Karpas-422 (cell line): Measurements from ENCODE around the gene PTP4A1. TPM values are rescaled to one million over a fixed set of nuclear protein-coding genes. Genes with fewer than 3 reads are reported as not detected.
A peak's percentile ranks its signal among the peaks of the same experiment; 100 is the strongest.

ENCODE experiments used
- DNase-seq: peaks from one replicate; pipeline ENCODE4 v3.0.0-alpha.2; 2015
- H2AFZ ChIP-seq: fragments of 200-600 bp; sonication (generic); 2 replicates; pipeline ENCODE4 v1.6.1; 2014; ENCODE audit warnings: antibody characterized with exemption, low read length, mixed read lengths
- H3K27ac ChIP-seq: fragments of 200-600 bp; sonication (generic); 2 replicates; pipeline ENCODE4 v1.5.1; 2014; ENCODE audit warnings: mild to moderate bottlenecking, low read length, moderate library complexity
- H3K27me3 ChIP-seq: fragments of 200-600 bp; sonication (generic); 2 replicates; pipeline ENCODE4 v1.6.1; 2014; ENCODE audit warnings: low read length, mixed read lengths
- H3K36me3 ChIP-seq: fragments of 200-600 bp; sonication (generic); 2 replicates; pipeline ENCODE4 v1.6.1; 2014; ENCODE audit warnings: low read length, mixed read lengths; ENCODE audit not compliant: insufficient read depth
- H3K4me1 ChIP-seq: fragments of 200-600 bp; sonication (generic); 2 replicates; pipeline ENCODE4 v1.6.1; 2014; ENCODE audit warnings: mild to moderate bottlenecking, low read length, mixed read lengths
- H3K4me2 ChIP-seq: fragments of 200-600 bp; sonication (generic); 2 replicates; pipeline ENCODE4 v1.6.1; 2014; ENCODE audit warnings: low read length, low read depth, mild to moderate bottlenecking; ENCODE audit not compliant: poor library complexity, severe bottlenecking
- H3K4me3 ChIP-seq: fragments of 200-600 bp; sonication (generic); 2 replicates; pipeline ENCODE4 v1.5.1; 2014; ENCODE audit warnings: mild to moderate bottlenecking, antibody characterized with exemption, low read length, mixed read lengths
- H3K79me2 ChIP-seq: fragments of 200-600 bp; sonication (generic); 2 replicates; pipeline ENCODE4 v1.6.1; 2014; ENCODE audit warnings: mild to moderate bottlenecking, low read length, mixed read lengths
- H3K9ac ChIP-seq: fragments of 200-600 bp; sonication (generic); 2 replicates; pipeline ENCODE4 v1.6.0; 2014; ENCODE audit warnings: low read length
- H3K9me2 ChIP-seq: fragments of 200-600 bp; sonication (generic), shearing (Covaris generic); replicated peaks from 2 replicates; pipeline ENCODE4 v1.6.0; 2014; ENCODE audit warnings: mild to moderate bottlenecking, low read length, moderate library complexity; ENCODE audit not compliant: insufficient read depth
- H3K9me3 ChIP-seq: fragments of 300-700, 200-600 bp; sonication (generic); 2 replicates; pipeline ENCODE4 v1.6.1; 2014; ENCODE audit warnings: low read length, mixed read lengths
- H4K20me1 ChIP-seq: fragments of 200-600 bp; sonication (generic); 2 replicates; pipeline ENCODE4 v1.6.1; 2014; ENCODE audit warnings: mild to moderate bottlenecking, antibody characterized with exemption, low read length, low read depth; ENCODE audit not compliant: insufficient read depth
- total RNA-seq: library from RNA; depleted of rRNA; stranded (reverse); fragments of >200 nt; shearing (Covaris generic); gene quantifications from 2 replicates; pipeline ENCODE4 v1.2.3, GENCODE V29; 2014; ENCODE audit warnings: low replicate concordance

Gene PTP4A1
- total RNA-seq, 1 experiment from 2014 or later: 39.5 TPM

DNA sequence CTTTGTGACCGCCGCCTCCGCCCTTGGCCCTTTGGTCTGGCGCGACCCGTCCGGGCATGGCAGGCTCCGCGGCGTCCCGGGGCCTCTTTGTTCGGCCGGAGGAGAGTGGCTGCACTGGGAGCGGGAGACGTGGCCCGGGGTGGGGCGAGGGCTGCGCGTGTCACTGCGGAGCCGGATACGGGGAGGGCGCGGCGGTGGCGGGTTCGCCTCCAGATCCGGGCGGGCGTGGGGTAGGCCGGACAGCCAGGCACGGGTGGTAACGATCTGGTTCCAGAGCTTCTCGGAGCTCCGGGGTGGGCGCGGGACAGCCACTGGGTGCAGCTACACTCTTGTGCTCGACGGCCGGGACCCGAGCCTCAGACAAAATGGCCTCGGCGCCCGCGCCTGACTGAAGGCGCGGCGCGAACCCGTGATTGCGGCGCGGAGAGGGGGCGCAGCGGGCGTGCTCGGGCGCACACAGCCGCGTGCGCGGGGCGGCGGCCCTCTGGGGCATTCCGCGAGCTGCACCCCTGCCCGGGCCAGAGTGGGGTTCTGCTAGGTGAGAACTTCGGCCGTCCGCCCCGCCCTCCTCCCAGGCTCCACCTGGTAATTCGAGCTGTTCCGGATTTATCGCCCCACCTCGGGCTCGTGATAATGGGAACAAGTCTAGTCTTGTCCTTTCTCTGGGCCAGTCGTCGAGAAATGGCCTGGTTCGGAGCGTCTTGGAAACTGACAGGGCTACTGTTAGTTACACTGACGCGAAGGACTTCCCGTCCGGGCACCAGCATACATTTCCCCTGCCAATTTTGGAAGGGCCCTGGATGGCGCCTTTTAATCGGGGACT lies 1.0 kb downstream of the PTP4A1 start:
- H3K79me2 ChIP-seq: peaks cover 47% of the 10 kb centered on the region
- H3K4me3 ChIP-seq: peak overlapping the region; percentile 93

DNA sequence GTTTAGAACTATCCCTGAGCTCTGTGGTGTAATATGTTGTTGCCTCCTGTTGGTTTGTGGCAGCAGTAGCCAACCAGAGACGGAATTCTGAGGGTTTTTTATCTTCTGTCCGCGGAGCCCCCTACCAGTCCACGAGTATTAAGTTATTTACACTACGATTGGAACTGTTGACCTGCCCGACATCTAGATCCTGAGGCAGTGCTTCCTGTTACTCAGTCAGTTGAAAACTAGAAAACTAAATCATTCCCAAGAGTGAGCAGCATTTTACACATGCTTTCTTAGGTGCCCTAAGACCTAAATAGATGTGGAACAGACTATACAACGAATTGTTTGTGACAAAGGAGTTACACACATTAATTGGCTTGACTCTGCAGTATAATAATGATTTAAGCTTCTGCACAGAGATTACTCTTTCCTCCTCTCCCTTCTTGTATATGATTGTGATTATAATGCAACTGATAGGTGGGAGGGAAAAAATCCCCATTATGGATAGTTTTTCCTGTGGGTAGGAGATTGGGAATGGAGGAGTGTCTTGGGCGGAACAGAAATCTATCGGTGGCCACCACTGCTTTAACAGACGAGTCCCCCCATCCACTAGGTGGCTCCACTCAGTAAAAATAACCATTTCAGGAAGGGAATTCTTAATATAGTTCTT lies 1.7 kb downstream of the PTP4A1 start:
- H3K27ac ChIP-seq: no peak overlapping the region
- H2AFZ ChIP-seq: no peak overlapping the region; the same call in 1 of the 2 replicates
- H3K4me1 ChIP-seq: peaks cover 22% of the 10 kb centered on the region
- H3K4me2 ChIP-seq: peak overlapping the region; percentile 66
- peaks cover 25% of the 10 kb centered on the region for H3K36me3 ChIP-seq
- peak overlapping the region; percentile 89 for H3K9ac ChIP-seq
- peaks cover 36% of the 10 kb centered on the region; the same call in 1 of the 2 replicates for H4K20me1 ChIP-seq
- H3K4me3 ChIP-seq: peak overlapping the region; percentile 93
- peak; percentile 63 for DNase-seq
- no peaks in the 10 kb centered on the region for H3K27me3 ChIP-seq
- H3K9me3 ChIP-seq: no peaks in the 10 kb centered on the region
- H3K9me2 ChIP-seq: no peaks in the 10 kb centered on the region
- peaks cover 47% of the 10 kb centered on the region for H3K79me2 ChIP-seq

More for the DNA sequence above, 1.0 kb downstream of the PTP4A1 start:
- H3K9me3 ChIP-seq: no peaks in the 10 kb centered on the region
- peaks cover 18% of the 10 kb centered on the region for H3K36me3 ChIP-seq
- H3K4me1 ChIP-seq: peaks cover 22% of the 10 kb centered on the region
- peak; percentile 83 for DNase-seq
- peak overlapping the region; percentile 58; the same call in 1 of the 2 replicates for H2AFZ ChIP-seq
- H4K20me1 ChIP-seq: peaks cover 36% of the 10 kb centered on the region; the same call in 1 of the 2 replicates
- H3K4me2 ChIP-seq: peak overlapping the region; percentile 66
- no peaks in the 10 kb centered on the region for H3K27me3 ChIP-seq
- H3K9ac ChIP-seq: peak overlapping the region; percentile 89
- no peaks in the 10 kb centered on the region for H3K9me2 ChIP-seq
- H3K27ac ChIP-seq: peak overlapping the region; percentile 58; the same call in 1 of the 2 replicates

DNA sequence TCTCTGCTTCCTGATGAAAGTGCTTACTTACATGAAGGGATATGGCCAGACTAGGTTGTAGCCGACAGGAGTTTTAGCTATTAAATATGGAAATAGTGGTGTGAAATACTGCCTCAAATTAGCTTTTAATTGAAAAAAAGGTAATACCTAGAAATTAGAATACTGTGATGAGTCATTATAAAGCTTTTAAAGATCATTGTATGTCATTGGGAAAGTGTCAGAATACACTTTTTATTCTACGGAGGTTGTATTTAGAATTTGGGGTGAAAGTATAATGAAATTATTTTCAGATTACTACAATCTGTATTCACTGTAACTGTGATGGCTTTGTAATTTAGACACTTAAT lies 2.2 kb downstream of the PTP4A1 start:
- Histone ChIP-seq H3K4me2 (peak overlapping the region; percentile 66), H4K20me1 (peaks cover 36% of the 10 kb centered on the region; the same call in 1 of the 2 replicates)

DNA sequence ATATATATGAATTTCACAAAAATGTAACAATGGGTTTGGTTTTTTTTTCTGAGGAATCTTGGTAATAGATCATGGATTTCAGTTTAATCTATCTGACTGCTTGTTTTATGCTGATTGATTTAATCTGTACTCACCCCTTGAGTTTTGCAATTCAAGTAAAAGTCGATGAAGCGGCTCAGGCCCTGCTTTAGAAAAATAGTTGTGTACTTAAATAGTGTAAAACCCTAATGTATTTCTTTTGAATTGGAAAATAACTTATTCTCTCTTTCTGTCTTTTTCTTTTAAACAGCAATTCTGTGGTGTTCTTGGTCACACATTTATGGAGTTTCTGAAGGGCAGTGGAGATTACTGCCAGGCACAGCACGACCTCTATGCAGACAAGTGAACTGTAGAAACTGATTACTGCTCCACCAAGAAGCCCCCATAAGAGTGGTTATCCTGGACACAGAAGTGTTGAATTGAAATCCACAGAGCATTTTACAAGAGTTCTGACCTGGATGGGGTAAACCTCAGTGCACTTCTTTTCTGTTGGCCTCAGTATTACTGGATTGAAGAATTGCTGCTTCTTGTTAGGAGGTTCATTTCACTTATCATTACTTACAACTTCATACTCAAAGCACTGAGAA lies 4.0 kb downstream of the PTP4A1 start:
- no peak overlapping the region for H3K4me3 ChIP-seq
- no peaks in the 10 kb centered on the region for H3K27me3 ChIP-seq
- H3K9me3 ChIP-seq: no peaks in the 10 kb centered on the region
- peaks cover 22% of the 10 kb centered on the region for H3K4me1 ChIP-seq
- H3K9ac ChIP-seq: no peak overlapping the region
- H3K27ac ChIP-seq: no peak overlapping the region
- DNase-seq: no peak
- no peak overlapping the region for H2AFZ ChIP-seq
- no peak overlapping the region for H3K4me2 ChIP-seq
- peaks cover 47% of the 10 kb centered on the region for H3K36me3 ChIP-seq
- peaks cover 47% of the 10 kb centered on the region for H3K79me2 ChIP-seq
- peaks cover 41% of the 10 kb centered on the region; the same call in 1 of the 2 replicates for H4K20me1 ChIP-seq
- H3K9me2 ChIP-seq: no peaks in the 10 kb centered on the region

More for the DNA sequence above, 2.2 kb downstream of the PTP4A1 start:
- H3K4me3 ChIP-seq: peak overlapping the region; percentile 93; the same call in 1 of the 2 replicates
- no peaks in the 10 kb centered on the region for H3K27me3 ChIP-seq
- no peak overlapping the region for H2AFZ ChIP-seq
- H3K4me1 ChIP-seq: peaks cover 22% of the 10 kb centered on the region
- H3K27ac ChIP-seq: no peak overlapping the region
- H3K9ac ChIP-seq: no peak overlapping the region
- no peak for DNase-seq
- no peaks in the 10 kb centered on the region for H3K9me3 ChIP-seq
- peaks cover 30% of the 10 kb centered on the region for H3K36me3 ChIP-seq
- H3K9me2 ChIP-seq: no peaks in the 10 kb centered on the region
- H3K79me2 ChIP-seq: peaks cover 47% of the 10 kb centered on the region

DNA sequence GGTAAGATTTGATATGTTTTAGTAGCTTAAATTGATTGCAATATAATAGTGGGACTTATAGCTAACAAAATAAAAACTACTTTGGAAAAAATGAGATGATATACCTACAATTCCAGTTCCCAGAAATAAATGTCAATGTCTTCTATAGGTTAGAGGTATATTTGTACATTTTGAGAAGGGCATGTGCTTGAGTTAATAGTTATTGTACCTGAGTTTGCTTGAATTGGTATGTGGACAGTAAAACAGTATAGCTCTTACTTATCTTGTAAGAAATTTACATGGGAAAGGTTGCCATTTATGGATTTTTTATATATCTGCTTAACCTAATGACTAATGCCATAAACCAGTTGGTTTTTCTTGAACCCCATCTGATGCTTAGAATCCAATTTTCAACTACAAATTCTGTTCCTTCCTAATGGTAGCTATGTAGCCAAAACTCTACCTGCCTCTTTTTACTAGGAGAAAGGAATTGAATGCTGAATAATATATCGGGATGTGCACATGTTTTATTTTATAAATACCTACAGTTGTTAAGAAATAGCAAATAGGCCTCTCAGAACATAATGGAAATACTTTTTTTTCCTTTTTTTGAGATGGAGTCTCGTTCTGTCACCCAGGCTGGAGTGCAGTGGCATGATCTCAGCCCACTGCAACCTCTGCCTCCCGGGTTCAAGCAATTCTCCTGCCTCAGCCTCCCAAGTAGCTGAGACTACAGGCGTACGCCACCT lies 4.9 kb downstream of the PTP4A1 start:
- Histone ChIP-seq H3K9me3 (no peaks in the 10 kb centered on the region), H3K9me2 (no peaks in the 10 kb centered on the region), H3K27ac (no peak overlapping the region), H4K20me1 (peaks cover 41% of the 10 kb centered on the region; the same call in 1 of the 2 replicates), H3K36me3 (peaks cover 53% of the 10 kb centered on the region), H3K9ac (no peak overlapping the region), H3K4me2 (no peak overlapping the region), H3K79me2 (peaks cover 47% of the 10 kb centered on the region), H3K4me1 (peaks cover 14% of the 10 kb centered on the region), H3K4me3 (no peak overlapping the region), H2AFZ (no peak overlapping the region), H3K27me3 (no peaks in the 10 kb centered on the region)
- DNase-seq: no peak

GRCh38 chr6:63578757-63579156 lies 6.5 kb downstream of the PTP4A1 start:
- Histone ChIP-seq H3K4me2 (no peak overlapping the region), H3K36me3 (peaks cover 64% of the 10 kb centered on the region), H2AFZ (no peak overlapping the region), H3K9me3 (no peaks in the 10 kb centered on the region), H3K27ac (no peak overlapping the region), H3K4me1 (peaks cover 11% of the 10 kb centered on the region), H3K79me2 (peaks cover 33% of the 10 kb centered on the region), H3K27me3 (no peaks in the 10 kb centered on the region), H3K9ac (no peak overlapping the region), H3K9me2 (no peaks in the 10 kb centered on the region), H3K4me3 (no peak overlapping the region), H4K20me1 (peaks cover 43% of the 10 kb centered on the region; the same call in 1 of the 2 replicates)
- no peak for DNase-seq

- peaks cover 64% of the 10 kb centered on the region for H3K36me3 ChIP-seq
- H3K4me3 ChIP-seq: no peak overlapping the region
- H3K9me3 ChIP-seq: no peaks in the 10 kb centered on the region
- no peaks in the 10 kb centered on the region for H3K9me2 ChIP-seq
- peaks cover 30% of the 10 kb centered on the region; the same call in 1 of the 2 replicates for H4K20me1 ChIP-seq
- H3K27ac ChIP-seq: no peak overlapping the region
- H3K9ac ChIP-seq: no peak overlapping the region
- no peak overlapping the region for H3K4me2 ChIP-seq
- no peak for DNase-seq
- H3K79me2 ChIP-seq: peaks cover 19% of the 10 kb centered on the region
- no peak overlapping the region for H2AFZ ChIP-seq
- H3K27me3 ChIP-seq: no peaks in the 10 kb centered on the region
- H3K4me1 ChIP-seq: no peaks in the 10 kb centered on the region; the same call in 1 of the 2 replicates
These were observed 7.8 kb downstream of the PTP4A1 start for GRCh38 chr6:63579937-63580703.
